ENCODE results near the gene ANKRD44.

GRCh38 chr2:196971574-196972279, 338.9 kb downstream of the ANKRD44 start:
- TF ChIP-seq CTCF (IDR thresholded peaks at IDR 0.05; ENCODE audit: borderline replicate concordance, extremely low read depth, low read length, poor library complexity, severe bottlenecking) (no peak), EZH2 (IDR thresholded peaks at IDR 0.05; ENCODE audit: borderline replicate concordance, low read depth, low read length, severe bottlenecking) (no peak)
